ENCODE measurements around the gene TTC21B.
A peak's percentile ranks its signal among the peaks of the same experiment; 100 is the strongest.

TTC21B gene

GRCh38 chr2:165969227-165969626 is 15.7 kb upstream of the TTC21B start:
- H3K4me3 ChIP-seq (ENCODE audit: low read depth, low read length): no peak overlapping the region
- no peak for TF ChIP-seq CTCF (IDR thresholded peaks at IDR 0.05; ENCODE audit: borderline replicate concordance, insufficient read depth, low read depth, low read length)

GRCh38 chr2:165967746-165968145 is 14.2 kb upstream of the TTC21B start:
- no peak for TF ChIP-seq CTCF (IDR thresholded peaks at IDR 0.05; ENCODE audit: borderline replicate concordance, insufficient read depth, low read depth, low read length)
- H3K4me3 ChIP-seq (ENCODE audit: low read depth, low read length): no peak overlapping the region

- TF ChIP-seq CTCF (IDR thresholded peaks at IDR 0.05; ENCODE audit: borderline replicate concordance, insufficient read depth, low read depth, low read length): no peak
- no peak overlapping the region for H3K4me3 ChIP-seq (ENCODE audit: low read depth, low read length)
Observed at GRCh38 chr2:165961818-165962217, 8.2 kb upstream of the TTC21B start.

GRCh38 chr2:165959371-165959770 is 5.8 kb upstream of the TTC21B start:
- TF ChIP-seq CTCF (IDR thresholded peaks at IDR 0.05; ENCODE audit: borderline replicate concordance, insufficient read depth, low read depth, low read length): no peak
- H3K4me3 ChIP-seq (ENCODE audit: low read depth, low read length): no peak overlapping the region

- no peak overlapping the region for H3K4me3 ChIP-seq (ENCODE audit: low read depth, low read length)
- no peak for TF ChIP-seq CTCF (IDR thresholded peaks at IDR 0.05; ENCODE audit: borderline replicate concordance, insufficient read depth, low read depth, low read length)
Observed at GRCh38 chr2:165958313-165958960, 4.9 kb upstream of the TTC21B start.

- no peak for TF ChIP-seq CTCF (IDR thresholded peaks at IDR 0.05; ENCODE audit: borderline replicate concordance, insufficient read depth, low read depth, low read length)
- no peak overlapping the region for H3K4me3 ChIP-seq (ENCODE audit: low read depth, low read length)
Observed at GRCh38 chr2:165957030-165957675, 3.6 kb upstream of the TTC21B start.

- H3K4me3 ChIP-seq (ENCODE audit: low read depth, low read length): peak overlapping the region; percentile 70
- TF ChIP-seq CTCF (IDR thresholded peaks at IDR 0.05; ENCODE audit: borderline replicate concordance, insufficient read depth, low read depth, low read length): no peak
Observed at GRCh38 chr2:165953306-165953654, 296 bp downstream of the TTC21B start.
